ENCODE data around the gene DNAI1.

Gene DNAI1

GRCh38 chr9:34560599-34561214 lies 102.1 kb downstream of the DNAI1 start:
- no peak for DNase-seq

DNA sequence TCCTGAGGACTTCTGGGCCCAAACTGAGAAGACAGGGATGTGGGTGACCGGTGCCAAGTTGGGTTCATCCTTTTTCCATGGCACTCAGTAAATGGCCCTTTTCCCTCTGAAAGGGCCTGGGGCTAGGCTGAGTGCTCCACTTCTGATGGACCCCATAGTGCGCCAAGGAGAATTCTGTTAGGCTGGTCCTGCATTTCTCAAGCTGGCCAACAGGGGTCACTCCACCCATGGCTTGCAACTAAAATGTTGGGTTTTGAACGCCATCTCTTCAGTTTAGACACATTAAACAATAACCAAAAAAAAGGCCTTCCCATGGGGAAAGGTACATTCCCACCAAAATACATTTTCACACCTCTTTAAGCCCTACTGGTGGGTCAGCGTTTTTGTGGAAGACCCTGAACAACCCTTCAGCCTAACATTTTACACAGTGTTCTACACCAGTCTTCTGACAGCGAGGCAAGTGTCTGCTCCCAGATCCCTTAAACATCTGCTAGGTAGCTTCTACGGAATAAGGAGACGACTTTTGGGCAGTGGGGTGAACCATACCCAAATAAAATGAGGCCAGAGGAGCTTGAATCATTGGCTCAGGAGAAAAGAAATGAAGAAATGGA lies 103.6 kb downstream of the DNAI1 start:
- DNase-seq, result no peak

GRCh38 chr9:34563262-34563661 lies 104.7 kb downstream of the DNAI1 start:
- no peak for DNase-seq

DNA sequence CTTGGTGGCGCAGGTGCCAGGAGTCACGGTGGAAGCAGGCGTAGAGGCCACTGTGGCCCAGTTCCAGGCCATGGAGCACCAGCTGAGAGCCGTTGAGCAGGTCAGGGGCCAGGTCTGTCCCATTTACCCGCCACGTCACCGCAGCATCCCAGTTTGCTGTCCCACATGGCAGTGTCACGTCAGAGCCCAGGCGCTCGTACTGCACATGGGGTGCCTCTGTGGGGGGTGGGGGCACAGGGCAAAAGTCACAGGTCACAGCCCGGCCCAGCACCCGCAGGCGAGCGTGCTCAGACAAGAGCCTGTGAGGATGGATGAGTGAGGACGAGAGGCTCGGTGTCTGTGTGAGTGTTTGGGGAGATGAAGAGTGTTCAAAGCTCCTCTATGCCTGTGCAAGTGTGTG lies 106.0 kb downstream of the DNAI1 start:
- no peak for DNase-seq

GRCh38 chr9:34565856-34566255 lies 107.3 kb downstream of the DNAI1 start:
- DNase-seq, result no peak

DNA sequence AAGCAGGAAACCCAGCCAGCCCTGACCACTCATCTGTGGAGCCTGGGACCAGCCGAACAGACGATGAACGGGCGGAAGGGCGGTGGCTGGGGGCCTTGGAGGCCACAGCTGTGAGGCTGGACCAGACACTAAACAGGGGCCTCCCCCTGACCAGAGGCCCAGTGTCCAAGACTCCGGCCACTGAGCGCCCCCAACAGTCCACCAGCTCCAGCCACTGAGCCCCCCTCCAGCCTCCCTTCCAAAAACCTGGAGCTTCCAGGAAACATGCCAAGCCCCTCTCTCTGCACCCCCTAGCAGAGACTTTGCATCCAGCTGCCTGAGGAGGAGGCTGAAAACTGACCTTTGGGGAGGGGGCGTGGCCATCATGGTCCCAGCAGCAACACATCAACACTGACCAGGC lies 107.7 kb downstream of the DNAI1 start:
- no peak for DNase-seq

DNA sequence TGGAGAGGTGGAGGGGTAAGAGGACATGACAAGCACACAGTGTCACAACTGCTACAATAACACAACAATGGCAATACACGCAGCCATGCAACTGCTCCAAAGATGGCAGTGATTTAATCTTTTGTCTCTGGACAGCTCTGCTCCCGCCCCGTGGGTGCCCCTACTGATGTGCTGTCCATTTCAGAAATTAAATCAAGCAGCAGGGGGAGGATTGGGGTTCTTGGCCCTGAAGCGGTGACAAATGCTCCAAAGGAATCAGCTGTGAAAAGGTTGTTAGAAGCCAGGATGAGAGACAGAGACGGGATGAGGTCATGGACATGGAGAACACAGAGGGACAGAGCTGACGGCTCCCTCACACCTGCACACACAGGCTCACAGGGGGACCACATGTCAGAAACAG lies 108.4 kb downstream of the DNAI1 start:
- no peak for DNase-seq

DNA sequence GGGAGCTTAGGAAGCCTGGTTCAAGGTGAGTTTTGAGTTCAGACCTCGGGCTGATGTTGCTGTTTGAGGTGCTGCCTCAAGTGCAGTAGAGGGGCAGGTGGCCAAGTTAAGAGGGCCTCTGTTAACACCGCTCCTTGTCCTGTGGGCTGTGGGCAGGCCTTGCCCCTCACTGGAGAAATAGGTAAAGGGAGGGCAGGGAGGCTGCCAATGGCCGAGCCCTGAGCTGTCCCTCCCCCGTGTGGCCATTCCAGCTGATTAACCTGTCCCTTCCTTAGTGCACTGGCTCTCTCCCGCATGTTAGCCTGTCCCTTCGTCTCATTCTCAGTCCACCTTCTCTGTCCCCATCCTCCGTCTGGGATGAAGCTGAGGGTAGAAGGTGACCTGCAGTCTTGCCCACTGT lies 109.5 kb downstream of the DNAI1 start:
- no peak for DNase-seq

DNA sequence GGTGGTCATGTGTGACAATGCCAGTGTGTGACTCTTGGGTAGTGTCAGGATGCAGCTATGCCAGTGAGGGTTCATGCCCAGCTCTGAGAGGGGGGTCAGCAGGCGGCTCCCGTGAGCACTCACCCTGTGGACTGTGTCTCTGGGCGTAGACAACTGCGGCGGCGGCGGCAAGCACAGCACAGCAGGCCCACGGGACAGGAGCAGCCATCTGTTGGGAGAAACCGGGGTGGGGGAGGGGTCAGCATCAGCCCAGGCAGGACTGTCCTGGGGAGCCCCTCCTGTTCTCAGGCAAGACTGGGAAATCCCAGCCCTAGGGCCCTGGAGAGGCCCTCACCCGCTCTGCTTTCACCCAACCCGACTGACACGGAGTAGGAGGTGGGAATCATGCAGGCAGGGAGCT lies 110.2 kb downstream of the DNAI1 start:
- no peak for DNase-seq

GRCh38 chr9:34570376-34570775 lies 111.8 kb downstream of the DNAI1 start:
- DNase-seq, result no peak

Measured in CD4-positive, alpha-beta T cell treated with Interferon gamma for 1 hour (primary cell).